DMS79 (cell line): ENCODE results near the gene USP32.

ENCODE experiments used
- DNase-seq: peaks from one replicate; lab custom pipeline; 2025; lab: John Stamatoyannopoulos, UW

The USP32 gene

DNA sequence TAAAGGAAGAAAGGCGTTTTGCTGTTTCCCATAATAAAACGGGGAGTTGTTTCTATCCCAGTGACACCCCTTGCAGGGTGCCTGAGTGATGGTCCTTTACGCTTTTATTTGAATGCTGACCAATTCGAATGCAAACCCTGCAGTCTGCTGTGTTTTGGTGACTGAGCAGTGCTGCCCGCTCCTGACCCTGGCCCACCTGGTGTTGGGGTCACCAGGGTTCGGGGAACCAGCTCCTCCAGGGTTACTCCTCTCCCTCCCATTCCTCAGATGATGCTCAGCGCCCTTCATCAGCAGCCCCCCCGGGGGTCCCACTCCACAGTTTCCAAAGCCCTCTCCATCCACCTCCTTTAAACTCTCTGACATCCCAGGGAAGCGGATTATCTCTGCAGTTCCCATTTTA is 236.1 kb downstream of the USP32 start:
- DNase-seq: no peak

DNA sequence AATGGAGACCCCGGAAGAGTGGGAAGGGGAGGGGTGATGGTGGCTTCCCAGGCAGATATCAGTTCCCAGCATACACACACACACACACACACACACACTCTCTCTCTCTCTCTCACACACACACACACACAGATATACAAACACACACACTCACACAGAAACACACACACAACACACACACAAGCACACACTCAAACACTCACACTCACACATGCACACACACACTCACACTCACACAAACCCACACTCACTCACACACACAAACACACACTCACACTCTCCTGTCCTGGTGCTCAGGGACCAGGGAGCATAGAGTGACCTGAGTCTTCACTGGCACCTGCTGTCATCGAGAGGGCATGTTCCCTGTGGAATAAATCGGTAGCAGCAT is 236.5 kb downstream of the USP32 start:
- DNase-seq: no peak

DNA sequence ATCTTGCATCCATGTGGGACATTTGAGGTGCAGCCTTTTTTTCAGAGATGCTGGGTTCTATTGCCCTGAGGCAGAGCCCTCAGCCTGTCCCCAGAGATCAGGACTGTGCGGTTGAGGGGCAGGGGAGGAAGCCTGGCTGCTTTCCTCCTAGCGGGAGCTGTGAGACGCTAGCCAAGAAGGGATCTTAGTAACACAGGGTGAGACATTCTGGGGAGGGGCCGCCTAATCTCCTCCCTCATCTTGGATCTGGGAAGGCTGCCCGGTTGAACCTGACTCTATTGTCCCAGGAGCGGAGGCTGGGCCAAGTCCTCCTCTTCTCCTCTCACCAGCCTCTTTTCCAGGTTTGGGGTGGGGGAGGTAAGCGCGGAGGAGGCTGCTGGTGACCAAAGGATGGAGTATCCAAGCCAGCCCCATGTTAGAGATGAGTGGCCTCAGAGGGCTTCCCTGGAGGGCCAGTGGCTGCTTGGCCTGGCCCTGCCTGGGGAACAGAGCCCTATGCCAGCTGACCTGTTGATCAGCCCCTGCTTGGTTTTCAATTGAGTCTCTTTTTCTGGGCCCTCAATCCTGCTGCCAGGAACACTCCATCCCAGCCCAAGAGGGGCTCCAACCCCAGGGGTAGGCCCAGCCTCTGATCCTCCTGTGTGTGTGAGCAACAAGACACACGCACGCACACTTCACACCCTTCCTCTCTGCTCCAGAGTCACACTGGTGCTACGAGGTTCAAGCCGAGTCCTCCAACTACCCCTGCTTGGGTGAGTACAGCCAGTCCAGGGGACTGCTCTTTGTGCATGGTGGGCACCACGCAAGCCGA is 237.1 kb downstream of the USP32 start:
- no peak for DNase-seq

GRCh38 chr17:60153606-60154390 is 238.1 kb downstream of the USP32 start:
- no peak for DNase-seq

- DNase-seq: no peak
Measured at GRCh38 chr17:60151355-60151754, 240.6 kb downstream of the USP32 start.

- no peak for DNase-seq
Measured at GRCh38 chr17:60149691-60150582, 242.0 kb downstream of the USP32 start, which contains the start of gene CA4. TSS of gene CA4 (plus strand) at chr17:60149973. CDS start at chr17:60150035, 62 bp downstream.

GRCh38 chr17:60148373-60148772 is 243.6 kb downstream of the USP32 start:
- no peak for DNase-seq

DNA sequence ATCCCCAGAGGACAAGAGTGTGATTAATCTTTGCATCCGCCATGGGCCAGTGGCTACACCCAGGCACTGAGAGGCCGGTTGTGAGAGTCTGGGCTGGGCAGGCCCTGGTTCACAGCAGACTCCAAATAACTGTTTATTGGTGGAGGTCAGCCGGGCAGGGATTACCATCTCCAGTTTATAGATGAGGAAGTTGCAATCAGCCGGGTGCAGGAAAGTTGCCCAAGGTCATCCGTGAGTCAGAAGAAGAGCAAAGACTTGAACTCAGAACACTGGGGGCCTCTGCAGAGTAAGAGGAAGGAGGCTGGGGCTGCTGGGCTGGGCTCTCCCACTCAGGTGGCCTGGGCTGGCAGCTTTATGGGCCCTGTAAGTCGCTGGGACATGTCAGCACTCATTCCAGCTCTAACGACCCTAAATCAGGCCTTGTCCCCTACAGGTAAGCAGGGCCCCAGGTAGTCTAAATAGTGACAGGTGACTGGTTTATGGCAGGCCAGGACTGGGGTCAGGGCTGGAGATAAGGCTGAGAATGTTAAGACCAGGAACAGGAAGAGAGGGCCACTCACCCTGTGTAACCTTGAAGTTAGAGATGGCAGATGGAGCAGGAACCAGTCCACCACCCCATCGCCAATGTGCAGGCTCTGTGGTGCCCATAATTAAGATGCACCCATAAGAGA is 244.2 kb downstream of the USP32 start:
- DNase-seq: no peak

DNA sequence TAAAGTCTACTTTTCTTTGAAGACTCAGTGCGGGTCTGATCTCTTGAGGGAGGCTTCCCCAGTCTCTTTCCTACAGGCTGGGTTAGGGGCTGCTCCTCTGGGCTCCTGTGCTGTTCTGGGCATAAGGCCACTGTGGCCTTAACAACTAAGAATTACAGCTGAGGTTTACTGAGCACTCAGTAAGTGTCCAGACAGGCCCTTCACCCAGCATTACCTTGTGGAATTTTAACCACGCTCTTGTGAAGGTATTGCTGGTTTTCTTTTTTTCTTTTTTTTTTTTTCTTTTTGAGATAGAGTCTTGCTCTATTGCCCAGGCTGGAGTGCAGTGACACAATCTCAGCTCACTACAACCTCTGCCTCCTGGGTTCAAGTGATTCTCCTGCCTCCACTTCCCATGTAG is 245.7 kb downstream of the USP32 start:
- DNase-seq: no peak

DNA sequence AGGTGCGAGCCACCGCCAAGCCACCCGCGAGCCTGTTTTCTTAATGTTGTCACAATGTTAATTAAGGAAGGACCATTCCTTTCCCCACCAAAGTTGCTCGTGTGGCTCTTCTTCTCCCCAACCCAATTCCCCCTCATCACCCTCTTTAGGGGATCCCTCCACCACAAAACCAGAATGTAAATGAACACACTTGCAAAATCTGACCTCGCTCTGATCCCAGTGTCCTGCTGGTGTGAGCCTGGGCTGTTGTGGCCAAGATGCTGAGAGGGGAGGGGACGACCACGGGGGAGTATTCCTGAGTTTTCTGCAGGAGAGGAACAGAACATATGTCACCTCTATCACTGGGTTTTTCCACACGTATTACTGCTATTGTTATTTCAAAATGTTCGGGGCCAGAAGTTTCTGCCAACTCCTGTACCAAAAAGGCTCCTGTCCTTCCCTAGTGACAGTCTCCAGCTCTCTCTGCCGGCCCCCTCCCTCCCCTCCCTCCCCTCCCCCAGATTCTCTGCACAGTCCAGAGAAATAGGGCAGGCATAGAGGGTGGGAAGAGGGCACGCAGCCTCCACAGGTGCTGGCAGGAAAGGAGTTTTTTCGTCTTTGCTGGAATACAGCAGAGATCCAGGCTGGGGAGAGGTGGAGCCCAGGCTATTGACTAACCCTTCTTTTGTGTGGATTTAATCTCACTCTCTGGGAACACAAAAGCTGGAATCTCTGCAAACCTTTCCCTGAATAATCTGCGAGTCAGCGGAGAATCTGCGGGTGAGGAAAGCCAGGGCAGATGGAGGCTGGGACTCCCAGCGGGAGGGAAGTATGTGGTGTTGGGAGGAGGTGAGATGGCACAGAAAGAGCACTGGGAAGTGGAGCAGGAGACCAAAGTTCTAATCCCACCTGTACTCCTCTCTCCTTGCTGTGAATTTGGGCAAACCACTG is 246.7 kb downstream of the USP32 start:
- DNase-seq: no peak

DNA sequence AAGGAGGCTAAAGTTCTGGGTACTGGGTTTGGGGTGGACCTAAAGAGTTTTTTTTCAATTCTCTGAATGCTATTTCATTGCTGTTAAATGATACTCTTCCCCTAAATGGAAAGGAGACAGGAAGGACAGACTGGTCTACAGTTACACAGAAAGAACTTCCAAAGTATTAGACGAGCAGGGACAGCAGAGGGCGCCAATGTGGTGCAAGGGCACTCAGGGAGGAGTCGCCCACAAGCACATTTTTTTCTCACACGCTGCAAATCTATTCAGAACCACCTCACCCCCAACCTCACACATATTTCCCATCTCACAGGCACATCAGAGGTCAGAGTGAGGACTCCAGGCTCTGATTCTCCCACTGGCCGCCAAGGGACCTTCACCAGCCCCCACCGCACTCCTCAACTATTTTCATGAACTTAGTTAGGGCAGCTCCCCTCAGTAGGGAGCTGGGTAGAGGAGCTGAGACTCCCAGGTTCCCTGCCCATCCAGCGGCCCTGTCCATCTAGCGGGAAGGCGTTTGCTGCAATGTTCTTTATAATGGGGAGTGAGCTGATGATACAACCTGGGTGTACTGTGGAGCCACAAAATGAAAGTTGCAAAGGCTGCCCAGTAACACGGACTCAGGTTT is 248.9 kb downstream of the USP32 start:
- peak; percentile 30 for DNase-seq

DNA sequence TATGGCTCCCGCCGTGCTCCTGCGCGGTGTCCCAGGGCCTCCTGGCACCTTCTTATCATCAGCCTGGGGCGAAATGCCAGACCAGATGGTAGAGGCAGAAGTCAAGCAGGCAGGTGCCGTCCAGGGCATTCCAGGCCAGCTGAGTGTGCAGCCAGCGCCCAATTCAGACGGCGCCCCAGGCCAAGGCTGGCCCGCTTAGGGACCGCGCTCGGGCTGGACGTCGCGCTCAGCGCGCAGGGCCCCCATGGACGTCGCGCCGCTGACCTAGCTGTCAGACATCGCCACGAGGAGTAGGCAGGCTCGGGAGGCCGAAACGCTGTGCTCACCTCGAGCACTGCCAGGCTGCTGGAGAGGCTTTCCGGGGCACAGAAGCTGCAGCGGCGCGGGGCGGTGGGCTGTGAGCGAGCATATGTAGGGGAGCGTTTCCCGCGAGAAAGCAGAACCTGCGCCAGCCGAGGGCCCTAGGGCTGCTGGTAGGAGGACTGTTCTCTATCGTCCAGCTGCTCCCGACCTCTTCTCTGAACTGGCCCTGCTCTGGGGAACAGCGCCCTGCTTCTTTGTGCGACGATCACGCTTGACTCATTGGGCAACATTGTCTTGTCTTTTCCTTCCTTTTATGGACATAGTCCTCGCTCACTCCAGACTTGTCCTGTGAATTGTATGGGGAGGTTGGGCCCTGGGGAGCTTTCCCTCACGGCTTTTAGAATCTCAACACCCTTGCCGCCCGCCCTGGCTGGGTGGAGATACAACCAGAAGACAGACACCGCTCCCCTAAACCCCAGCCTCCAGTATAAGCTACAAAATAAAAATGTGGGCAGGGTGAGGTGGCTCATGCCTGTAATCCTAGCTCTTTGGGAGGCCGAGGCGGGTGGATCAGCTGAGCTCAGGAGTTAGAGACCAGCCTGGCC is 250.6 kb downstream of the USP32 start:
- no peak for DNase-seq

- DNase-seq: no peak
Measured at GRCh38 chr17:60139438-60140285, 252.3 kb downstream of the USP32 start.

GRCh38 chr17:60138769-60139437 is 253.0 kb downstream of the USP32 start:
- DNase-seq: no peak

DNA sequence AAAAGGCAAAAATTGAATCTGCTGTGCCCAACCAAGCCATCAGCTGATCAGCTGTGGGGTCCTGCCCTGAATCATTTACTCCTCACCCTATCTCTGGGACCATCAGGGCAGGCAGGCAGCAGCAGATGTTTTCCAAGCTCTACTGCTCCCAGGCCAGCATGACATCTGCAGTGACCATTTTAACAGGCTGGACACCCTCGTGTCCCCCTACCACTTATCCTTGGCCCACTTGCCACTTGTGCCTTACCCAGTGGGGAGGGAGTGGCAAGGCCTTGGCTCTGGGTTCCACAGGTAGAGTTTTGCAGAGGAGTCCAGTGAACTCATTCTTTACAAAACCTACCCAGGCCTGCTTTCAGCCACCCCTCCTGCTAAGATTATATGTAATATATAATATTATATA is 254.2 kb downstream of the USP32 start:
- no peak for DNase-seq

GRCh38 chr17:60135951-60136666 is 255.8 kb downstream of the USP32 start:
- no peak for DNase-seq
